Gastrocnemius medialis (tissue), 4 donors: ENCODE measurements around the gene CYFIP2.

ENCODE experiments used
- POLR2A ChIP-seq, 2 donors: fragments of 450-650 bp; IDR thresholded peaks; one replicate each; pipeline ENCODE4 v1.6.1; 2017; ENCODE audit warnings: antibody characterized with exemption in 2 of 2, mild to moderate bottlenecking in 2 of 2, moderate library complexity in 2 of 2
- TF ChIP-seq, protein P1 (sequence below), 5 experiments: fragments of 450-650 bp in 3 of 5; fragments of 200-600 bp in 2 of 5; sonication (generic) in 2 of 5; IDR thresholded peaks in 4 of 5; conservative IDR thresholded peaks in 1 of 5; 1 replicate in 4 of 5; 2 replicates in 1 of 5; pipeline ENCODE4 v1.5.1; 2016 to 2019; ENCODE audit warnings: antibody characterized with exemption in 5 of 5, mild to moderate bottlenecking in 3 of 5, moderate library complexity in 3 of 5

DNA sequence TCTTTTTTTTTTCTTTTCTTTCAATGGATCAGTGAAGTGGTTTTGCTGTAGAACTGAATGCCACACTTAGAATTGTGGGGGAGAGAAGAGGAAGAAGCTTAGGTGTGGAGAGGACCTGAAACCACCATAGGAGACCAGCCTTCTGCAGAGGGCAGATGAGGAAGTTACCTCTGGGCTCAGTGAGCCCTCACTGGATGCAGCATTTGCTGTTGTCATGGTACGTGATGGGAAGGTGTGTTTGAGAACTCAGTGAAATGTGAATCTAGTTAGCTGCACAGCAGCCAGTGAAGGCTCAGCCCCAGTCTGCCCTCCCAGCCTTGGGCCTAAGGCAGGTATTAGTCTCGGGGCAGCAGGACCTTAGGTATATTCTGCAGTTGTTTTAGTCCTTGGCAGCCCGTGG, 17.5 kb downstream of the CYFIP2 start:
- TF ChIP-seq, protein P1, sequence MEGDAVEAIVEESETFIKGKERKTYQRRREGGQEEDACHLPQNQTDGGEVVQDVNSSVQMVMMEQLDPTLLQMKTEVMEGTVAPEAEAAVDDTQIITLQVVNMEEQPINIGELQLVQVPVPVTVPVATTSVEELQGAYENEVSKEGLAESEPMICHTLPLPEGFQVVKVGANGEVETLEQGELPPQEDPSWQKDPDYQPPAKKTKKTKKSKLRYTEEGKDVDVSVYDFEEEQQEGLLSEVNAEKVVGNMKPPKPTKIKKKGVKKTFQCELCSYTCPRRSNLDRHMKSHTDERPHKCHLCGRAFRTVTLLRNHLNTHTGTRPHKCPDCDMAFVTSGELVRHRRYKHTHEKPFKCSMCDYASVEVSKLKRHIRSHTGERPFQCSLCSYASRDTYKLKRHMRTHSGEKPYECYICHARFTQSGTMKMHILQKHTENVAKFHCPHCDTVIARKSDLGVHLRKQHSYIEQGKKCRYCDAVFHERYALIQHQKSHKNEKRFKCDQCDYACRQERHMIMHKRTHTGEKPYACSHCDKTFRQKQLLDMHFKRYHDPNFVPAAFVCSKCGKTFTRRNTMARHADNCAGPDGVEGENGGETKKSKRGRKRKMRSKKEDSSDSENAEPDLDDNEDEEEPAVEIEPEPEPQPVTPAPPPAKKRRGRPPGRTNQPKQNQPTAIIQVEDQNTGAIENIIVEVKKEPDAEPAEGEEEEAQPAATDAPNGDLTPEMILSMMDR (IDR thresholded peaks at IDR 0.05 in 4 of 5, conservative IDR thresholded peaks at IDR 0.05 in 1 of 5): no peak
- TF ChIP-seq POLR2A (IDR thresholded peaks at IDR 0.05): no peak
